H9 (cell line): ENCODE results near the gene FAF1. TPM values are rescaled to one million over a fixed set of nuclear protein-coding genes. Genes with fewer than 3 reads are reported as not detected.
A peak's percentile ranks its signal among the peaks of the same experiment; 100 is the strongest.

ENCODE experiments used
- DNase-seq: peaks from one replicate; pipeline ENCODE4 v3.0.0-alpha.2; 2017
- H2AFZ ChIP-seq: one replicate; pipeline ENCODE4 v1.6.1; 2013; ENCODE audit warnings: mild to moderate bottlenecking, low read length, control low read depth, moderate library complexity
- H2AK5ac ChIP-seq: 2 replicates; pipeline ENCODE4 v1.6.1; 2013; ENCODE audit warnings: low read length, control low read depth, mixed read lengths; ENCODE audit not compliant: insufficient read length
- H2BK120ac ChIP-seq: one replicate; pipeline ENCODE4 v1.6.1; 2013; ENCODE audit warnings: low read depth, mild to moderate bottlenecking, low read length, control low read depth, inconsistent platforms; ENCODE audit not compliant: poor library complexity, severe bottlenecking
- H2BK12ac ChIP-seq: 2 replicates; pipeline ENCODE4 v1.6.1; 2013; ENCODE audit warnings: low read length, control low read depth, mixed read lengths, low read depth; ENCODE audit not compliant: insufficient read length
- H2BK15ac ChIP-seq: 2 replicates; pipeline ENCODE4 v1.6.1; 2013; ENCODE audit warnings: low read depth, low read length, control low read depth
- H2BK20ac ChIP-seq: one replicate; pipeline ENCODE4 v1.6.1; 2013; ENCODE audit warnings: low read depth, mild to moderate bottlenecking, low read length, control low read depth, inconsistent platforms; ENCODE audit not compliant: poor library complexity, severe bottlenecking
- H2BK5ac ChIP-seq: 2 replicates; pipeline ENCODE4 v1.6.1; 2013; ENCODE audit warnings: low read length, control low read depth, mixed read lengths; ENCODE audit not compliant: insufficient read length
- H3K14ac ChIP-seq: 2 replicates; pipeline ENCODE4 v1.6.1; 2013; ENCODE audit warnings: low read length, control low read depth; ENCODE audit not compliant: insufficient read depth
- H3K18ac ChIP-seq: 2 replicates; pipeline ENCODE4 v1.6.1; 2013; ENCODE audit warnings: low read depth, mild to moderate bottlenecking, mixed read lengths, low read length, control low read depth; ENCODE audit not compliant: insufficient read length
- H3K23ac ChIP-seq: 2 replicates; pipeline ENCODE4 v1.6.1; 2013; ENCODE audit warnings: low read length, control low read depth, mixed read lengths, low read depth; ENCODE audit not compliant: insufficient read length
- H3K23me2 ChIP-seq: 2 replicates; pipeline ENCODE4 v1.6.1; 2013; ENCODE audit warnings: low read depth, mild to moderate bottlenecking, mixed read lengths, low read length, control low read depth; ENCODE audit not compliant: insufficient read length, poor library complexity, severe bottlenecking
- H3K27ac ChIP-seq: 2 replicates; pipeline ENCODE4 v1.5.1; 2013; ENCODE audit warnings: low read length, control low read depth, mixed read lengths, low read depth; ENCODE audit not compliant: insufficient read length
- H3K27me3 ChIP-seq: 2 replicates; pipeline ENCODE4 v1.6.1; 2013; ENCODE audit warnings: low read length, control low read depth, inconsistent platforms; ENCODE audit not compliant: insufficient read depth
- H3K4ac ChIP-seq: 2 replicates; pipeline ENCODE4 v1.6.1; 2013; ENCODE audit warnings: low read depth, mild to moderate bottlenecking, control low read depth, inconsistent platforms, low read length, moderate library complexity
- H3K4me1 ChIP-seq: 2 replicates; pipeline ENCODE4 v1.6.1; 2013; ENCODE audit warnings: low read length, control low read depth, inconsistent platforms; ENCODE audit not compliant: insufficient read depth
- H3K4me2 ChIP-seq: 2 replicates; pipeline ENCODE4 v1.6.1; 2013; ENCODE audit warnings: low read length, control low read depth, mixed read lengths; ENCODE audit not compliant: insufficient read length, insufficient read depth
- H3K56ac ChIP-seq: 2 replicates; pipeline ENCODE4 v1.6.1; 2013; ENCODE audit warnings: low read depth, mild to moderate bottlenecking, mixed read lengths, low read length, control low read depth; ENCODE audit not compliant: insufficient read length
- H3K79me1 ChIP-seq: 2 replicates; pipeline ENCODE4 v1.6.1; 2013; ENCODE audit warnings: low read depth, mild to moderate bottlenecking, moderate library complexity, low read length, control low read depth, inconsistent platforms; ENCODE audit not compliant: insufficient read depth, poor library complexity, severe bottlenecking
- H3K79me2 ChIP-seq: 2 replicates; pipeline ENCODE4 v1.6.1; 2013; ENCODE audit warnings: low read length, control low read depth, inconsistent platforms; ENCODE audit not compliant: insufficient read depth
- H3K9ac ChIP-seq: 2 replicates; pipeline ENCODE4 v1.6.1; 2013; ENCODE audit warnings: low read length, control low read depth, mixed read lengths; ENCODE audit not compliant: insufficient read length; ENCODE audit errors: extremely low read depth
- H3K9me3 ChIP-seq: one replicate; pipeline ENCODE4 v1.6.1; 2013; ENCODE audit warnings: low read depth, low read length, inconsistent platforms; ENCODE audit not compliant: control insufficient read depth
- H3T11ph ChIP-seq: one replicate; pipeline ENCODE4 v1.6.1; 2013; ENCODE audit warnings: mild to moderate bottlenecking, low read length, control low read depth, inconsistent platforms
- H4K20me1 ChIP-seq: one replicate; pipeline ENCODE4 v1.6.1; 2013; ENCODE audit not compliant: control insufficient read depth, insufficient read length, insufficient read depth
- H4K5ac ChIP-seq: 2 replicates; pipeline ENCODE4 v1.6.1; 2013; ENCODE audit warnings: low read depth, mild to moderate bottlenecking, mixed read lengths, low read length, control low read depth; ENCODE audit not compliant: insufficient read length
- H4K8ac ChIP-seq: replicated peaks from 2 replicates; pipeline ENCODE4 v1.6.1; 2013; ENCODE audit warnings: low read length, control low read depth, mixed read lengths, low read depth; ENCODE audit not compliant: insufficient read length
- H4K91ac ChIP-seq: 2 replicates; pipeline ENCODE4 v1.6.1; 2013; ENCODE audit warnings: low read depth, mild to moderate bottlenecking, moderate library complexity, mixed read lengths, low read length, control low read depth; ENCODE audit not compliant: insufficient read length
- H3K27ac Mint-ChIP-seq, 3 experiments: 2 replicates in 2 of 3; 3 replicates in 1 of 3; pipeline ENCODE4 v1.8.0; 2020 to 2021; ENCODE audit warnings: mixed read lengths in 3 of 3, mild to moderate bottlenecking in 1 of 3, moderate library complexity in 1 of 3
- H3K27me3 Mint-ChIP-seq: 2 replicates; pipeline ENCODE4 v1.8.0; 2021; ENCODE audit warnings: low read depth, mild to moderate bottlenecking, moderate library complexity, mixed read lengths
- H3K36me3 Mint-ChIP-seq, 3 experiments: 2 replicates in 2 of 3; 3 replicates in 1 of 3; pipeline ENCODE4 v1.8.0; 2020 to 2021; ENCODE audit warnings: low read depth in 3 of 3, mixed read lengths in 3 of 3; ENCODE audit not compliant: insufficient read depth in 1 of 3
- H3K4me1 Mint-ChIP-seq, 2 experiments: 2 replicates each; pipeline ENCODE4 v1.8.0; 2020; ENCODE audit warnings: mixed read lengths in 2 of 2
- H3K4me3 Mint-ChIP-seq, 2 experiments: 2 replicates in 1 of 2; 3 replicates in 1 of 2; pipeline ENCODE4 v1.8.0; 2020 to 2021; ENCODE audit warnings: mild to moderate bottlenecking in 2 of 2, mixed read lengths in 2 of 2, moderate library complexity in 1 of 2
- H3K9me3 Mint-ChIP-seq, 2 experiments: 2 replicates in 1 of 2; 3 replicates in 1 of 2; pipeline ENCODE4 v1.8.0; 2020; ENCODE audit warnings: mild to moderate bottlenecking in 2 of 2, mixed read lengths in 2 of 2, moderate library complexity in 1 of 2
- WGBS: extraction: QIAGEN DNeasy Blood & Tissue Kit; methylation state at CpG from one replicate; pipeline ENCODE4 v1.1.7; 2013; ENCODE audit warnings: missing lambda C conversion rate, low lambda C conversion rate, mixed read lengths; ENCODE audit not compliant: insufficient read length; ENCODE audit errors: extremely low coverage; 5-methylcytosine and 5-hydroxymethylcytosine counted together
- total RNA-seq: library from RNA; stranded (reverse); gene quantifications from 2 replicates; pipeline ENCODE4 v1.2.1, GENCODE V29; 2021
- TF ChIP-seq, protein P1 (sequence below): fragments of 200-600 bp; sonication (generic); conservative IDR thresholded peaks from 3 replicates; pipeline ENCODE4 v1.8.0; 2021; ENCODE audit warnings: antibody characterized with exemption, mild to moderate bottlenecking

Gene FAF1
- total RNA-seq, 1 experiment from 2014 or later = 60.8 TPM

GRCh38 chr1:50416553-50417453 is 543.3 kb downstream of the FAF1 start:
- Histone ChIP-seq H2BK120ac (no peak overlapping the region), H4K91ac (no peak overlapping the region), H3K27ac (no peak overlapping the region), H3K56ac (no peak overlapping the region), H2BK12ac (no peak overlapping the region), H3K9me3 (no peaks in the 10 kb centered on the region), H3K4me1 (no peaks in the 10 kb centered on the region), H2BK5ac (no peak overlapping the region), H3K27me3 (peaks cover 89% of the 10 kb centered on the region), H2AFZ (no peak overlapping the region), H4K20me1 (no peaks in the 10 kb centered on the region), H3K23ac (no peak overlapping the region), H3K4me2 (peak overlapping the region; percentile 75), H4K5ac (no peak overlapping the region), H3K79me2 (no peaks in the 10 kb centered on the region), H2BK15ac (no peak overlapping the region), H3T11ph (no peak overlapping the region), H3K14ac (no peak overlapping the region), H2BK20ac (no peak overlapping the region), H2AK5ac (no peak overlapping the region), H3K23me2 (peaks cover 12% of the 10 kb centered on the region), H4K8ac (no peak overlapping the region), H3K18ac (no peak overlapping the region), H3K79me1 (no peaks in the 10 kb centered on the region), H3K9ac (no peak overlapping the region), H3K4ac (no peak overlapping the region)
- TF ChIP-seq, protein P1, sequence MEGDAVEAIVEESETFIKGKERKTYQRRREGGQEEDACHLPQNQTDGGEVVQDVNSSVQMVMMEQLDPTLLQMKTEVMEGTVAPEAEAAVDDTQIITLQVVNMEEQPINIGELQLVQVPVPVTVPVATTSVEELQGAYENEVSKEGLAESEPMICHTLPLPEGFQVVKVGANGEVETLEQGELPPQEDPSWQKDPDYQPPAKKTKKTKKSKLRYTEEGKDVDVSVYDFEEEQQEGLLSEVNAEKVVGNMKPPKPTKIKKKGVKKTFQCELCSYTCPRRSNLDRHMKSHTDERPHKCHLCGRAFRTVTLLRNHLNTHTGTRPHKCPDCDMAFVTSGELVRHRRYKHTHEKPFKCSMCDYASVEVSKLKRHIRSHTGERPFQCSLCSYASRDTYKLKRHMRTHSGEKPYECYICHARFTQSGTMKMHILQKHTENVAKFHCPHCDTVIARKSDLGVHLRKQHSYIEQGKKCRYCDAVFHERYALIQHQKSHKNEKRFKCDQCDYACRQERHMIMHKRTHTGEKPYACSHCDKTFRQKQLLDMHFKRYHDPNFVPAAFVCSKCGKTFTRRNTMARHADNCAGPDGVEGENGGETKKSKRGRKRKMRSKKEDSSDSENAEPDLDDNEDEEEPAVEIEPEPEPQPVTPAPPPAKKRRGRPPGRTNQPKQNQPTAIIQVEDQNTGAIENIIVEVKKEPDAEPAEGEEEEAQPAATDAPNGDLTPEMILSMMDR = no peak
- H3K9me3 Mint-ChIP-seq = peaks cover 9% of the 10 kb centered on the region in 2 experiments; a peak in 4 of 5 replicates
- peak overlapping the region; percentile 60 to 85 for H3K4me3 Mint-ChIP-seq
- DNase-seq = peak; percentile 83
- H3K27ac Mint-ChIP-seq = no peak overlapping the region; a peak in 1 of 7 replicates
- whole genome bisulfite sequencing = no CpG with 5 or more reads among the region's 46 CpGs
- H3K36me3 Mint-ChIP-seq = peaks cover 0 to 2% (median 0%) of the 10 kb centered on the region in 3 experiments; a peak in 2 of 7 replicates
- H3K27me3 Mint-ChIP-seq = peaks cover 94% of the 10 kb centered on the region
- H3K4me1 Mint-ChIP-seq = peaks cover 22 to 33% of the 10 kb centered on the region in 2 experiments
